B cell (primary cell): ENCODE measurements around the gene MSLN. TPM values are rescaled to one million over a fixed set of nuclear protein-coding genes. Genes with fewer than 3 reads are reported as not detected.
A peak's percentile ranks its signal among the peaks of the same experiment; 100 is the strongest.

ENCODE experiments used
- ATAC-seq: fragments of 200-7000 bp; cut with Tn5 transposase; one replicate; pipeline ENCODE4 v1.10.0; 2021; ENCODE audit warnings: low read depth, mild to moderate bottlenecking, moderate number of reproducible peaks, moderate library complexity
- CTCF ChIA-PET: fragments of 350-600 bp; sonication (Branson Sonifier 250); formaldehyde crosslinking; loops from one replicate; lab custom pipeline; 2021; ENCODE audit warnings: antibody characterized with exemption, inconsistent platforms; lab: Charles Lee
- POLR2A ChIA-PET: fragments of 350-600 bp; sonication (Branson Sonifier 250); formaldehyde crosslinking; loops from one replicate; lab custom pipeline; 2021; ENCODE audit warnings: antibody characterized with exemption; lab: Charles Lee
- DNase-seq: peaks from one replicate; pipeline ENCODE4 v3.0.0; 2013
- H2AFZ ChIP-seq: 2 replicates; pipeline ENCODE4 v1.6.1; 2012; ENCODE audit warnings: mild to moderate bottlenecking, low read depth, low read length; ENCODE audit not compliant: insufficient read depth, poor library complexity, severe bottlenecking
- H3K27ac ChIP-seq, 2 donors: 1 replicate in 1 of 2; 2 replicates in 1 of 2; pipeline ENCODE4 v1.5.1; 2012 to 2013; ENCODE audit warnings: low read length in 2 of 2, mild to moderate bottlenecking in 2 of 2, moderate library complexity in 1 of 2
- H3K27me3 ChIP-seq, 4 experiments: fragments of 200-600 bp in 1 of 4; sonication (generic) in 1 of 4; replicated peaks in 1 of 4; 1 replicate in 2 of 4; 2 replicates in 2 of 4; pipeline versions ENCODE4 v1.6.1 to v1.7.0; 2013 to 2016; ENCODE audit warnings: low read length in 3 of 4, mild to moderate bottlenecking in 2 of 4, mixed read lengths in 1 of 4, moderate library complexity in 1 of 4; ENCODE audit not compliant: insufficient read depth in 4 of 4, control insufficient read depth in 3 of 4; ENCODE audit errors: control extremely low read depth in 1 of 4
- H3K36me3 ChIP-seq, 2 experiments: replicated peaks in 1 of 2; 1 replicate in 1 of 2; 2 replicates in 1 of 2; pipeline versions ENCODE4 v1.6.1 to v1.7.1; 2013; ENCODE audit warnings: low read length in 1 of 2; ENCODE audit not compliant: insufficient read depth in 2 of 2, control insufficient read depth in 1 of 2; ENCODE audit errors: control extremely low read depth in 1 of 2, extremely low read depth in 1 of 2
- H3K4me1 ChIP-seq, 2 donors: fragments of 200-600 bp in 1 of 2; sonication (generic) in 1 of 2; 1 replicate in 1 of 2; 2 replicates in 1 of 2; pipeline versions ENCODE4 v1.5.1 to v1.6.1; 2013 to 2017; ENCODE audit warnings: low read length in 2 of 2; ENCODE audit not compliant: control insufficient read depth in 2 of 2, insufficient read depth in 2 of 2
- H3K4me2 ChIP-seq: replicated peaks from 2 replicates; pipeline ENCODE3; 2012; ENCODE audit warnings: mild to moderate bottlenecking, low read depth, low read length; ENCODE audit not compliant: poor library complexity, severe bottlenecking
- H3K4me3 ChIP-seq, 5 experiments: fragments of 200-600 bp in 1 of 5; sonication (generic) in 1 of 5; 1 replicate in 3 of 5; 2 replicates in 2 of 5; pipeline versions ENCODE4 v1.5.1 to v1.7.0; 2011 to 2016; ENCODE audit warnings: low read length in 4 of 5, mild to moderate bottlenecking in 4 of 5, low read depth in 2 of 5, control low read depth in 1 of 5, moderate library complexity in 1 of 5; ENCODE audit not compliant: insufficient read depth in 1 of 5; ENCODE audit errors: control extremely low read depth in 1 of 5, extremely low read depth in 1 of 5
- H3K79me2 ChIP-seq: fragments of 200-600 bp; sonication (generic); one replicate; pipeline ENCODE4 v1.6.0; 2016; ENCODE audit warnings: low read length; ENCODE audit not compliant: control insufficient read depth, insufficient read depth
- H3K9ac ChIP-seq: fragments of 200-600 bp; sonication (generic); 2 replicates; pipeline ENCODE4 v1.6.1; 2017; ENCODE audit warnings: mild to moderate bottlenecking, low read length, moderate library complexity
- H3K9me3 ChIP-seq, 3 donors: one replicate each; pipeline versions ENCODE4 v1.6.1 to v1.7.1; 2013; ENCODE audit warnings: low read length in 2 of 3; ENCODE audit not compliant: control insufficient read depth in 2 of 3, insufficient read depth in 1 of 3; ENCODE audit errors: control extremely low read depth in 1 of 3
- H4K20me1 ChIP-seq: 2 replicates; pipeline ENCODE4 v1.6.0; 2012; ENCODE audit warnings: mild to moderate bottlenecking, low read length; ENCODE audit not compliant: insufficient read depth, control insufficient read depth, poor library complexity, severe bottlenecking
- H3K27ac Mint-ChIP-seq: one replicate; pipeline ENCODE4 v1.8.0; 2021; ENCODE audit warnings: mixed read lengths
- H3K27me3 Mint-ChIP-seq: one replicate; pipeline ENCODE4 v1.8.0; 2021; ENCODE audit warnings: mixed read lengths
- H3K4me1 Mint-ChIP-seq: one replicate; pipeline ENCODE4 v1.8.0; 2021; ENCODE audit warnings: mixed read lengths
- H3K4me3 Mint-ChIP-seq: one replicate; pipeline ENCODE4 v1.8.0; 2021; ENCODE audit warnings: mixed read lengths
- H3K9me3 Mint-ChIP-seq: one replicate; pipeline ENCODE4 v1.8.0; 2022; ENCODE audit warnings: mixed read lengths; ENCODE audit not compliant: insufficient read depth
- EZH2 ChIP-seq: IDR thresholded peaks from 2 replicates; pipeline ENCODE4 v1.6.1; 2012; ENCODE audit warnings: borderline replicate concordance, low read depth, mild to moderate bottlenecking, moderate library complexity, low read length; ENCODE audit not compliant: insufficient read depth, poor library complexity, severe bottlenecking
- WGBS: methylation state at CpG from one replicate; pipeline ENCODE4 v1.1.5; 2013; ENCODE audit warnings: missing lambda C conversion rate; ENCODE audit not compliant: insufficient coverage; 5-methylcytosine and 5-hydroxymethylcytosine counted together
- intact Hi-C: fragments of 100-400 bp; cut with micrococcal nuclease; formaldehyde crosslinking; loops from one replicate; pipeline ENCODE4 v1.10.0; 2022
- polyA plus RNA-seq: library from polyadenylated mRNA; depleted of rRNA; stranded (reverse); fragments of >200 nt; gene quantifications from 2 replicates; pipeline ENCODE4 v1.2.3, GENCODE V29; 2012
- total RNA-seq, 2 donors: library from RNA; stranded (reverse); fragments of 120-200 nt in 1 of 2; gene quantifications; 1 replicate in 1 of 2; 2 replicates in 1 of 2; pipeline versions ENCODE4 v1.2.3 to v1.2.4, GENCODE V29; 2013 to 2022
- TF ChIP-seq, protein P1 (sequence below): fragments of 200-600 bp; IDR thresholded peaks from one replicate; pipeline ENCODE4 v1.8.0; 2022; ENCODE audit warnings: antibody characterized with exemption, mild to moderate bottlenecking

The MSLN gene
- total and polyA plus RNA-seq, 2 donors (not counting 1 experiment from before 2014, with no cell fraction given) = not detected

DNA sequence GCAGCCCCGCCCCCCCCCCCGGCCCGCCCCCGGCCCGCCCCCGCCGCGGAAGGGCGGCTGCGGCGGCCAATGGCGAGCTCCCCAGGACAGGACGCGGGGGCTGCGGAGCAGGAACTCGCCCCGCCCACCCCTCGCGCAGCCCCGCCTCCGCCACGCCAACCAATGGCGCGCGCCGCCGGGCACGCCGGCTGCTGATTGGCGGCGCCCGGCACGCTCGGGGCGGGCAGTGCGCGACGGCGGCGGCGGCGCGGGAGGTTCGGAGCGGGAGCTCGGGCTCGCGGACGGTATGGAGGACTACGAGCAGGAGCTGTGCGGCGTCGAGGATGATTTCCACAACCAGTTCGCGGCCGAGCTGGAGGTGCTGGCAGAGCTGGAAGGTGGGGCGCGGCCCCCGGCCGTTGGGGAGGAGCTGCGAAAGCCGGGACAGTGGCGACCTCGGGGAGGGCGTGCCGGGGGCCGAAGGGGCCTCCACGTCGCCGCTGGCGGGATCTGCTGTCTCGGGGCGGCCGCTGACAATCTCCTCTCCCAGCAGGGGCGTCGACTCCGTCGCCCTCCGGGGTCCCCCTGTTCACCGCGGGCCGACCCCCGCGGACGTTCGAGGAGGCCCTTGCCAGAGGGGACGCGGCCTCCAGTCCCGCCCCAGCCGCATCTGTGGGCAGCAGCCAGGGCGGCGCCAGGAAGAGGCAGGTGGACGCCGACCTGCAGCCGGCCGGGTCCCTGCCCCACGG lies 28.0 kb downstream of the MSLN start, which contains the start of gene CHTF18:
TSS of gene CHTF18 (plus strand) at position 222 of the 728 bp plus-strand sequence. CDS start at position 287, 65 bp downstream.
- H3K9me3 ChIP-seq = no peaks in the 10 kb centered on the region
- Mint-ChIP-seq H3K4me1 (peaks cover 7% of the 10 kb centered on the region), H3K4me3 (peak within 1 kb of the TSS; percentile 86), H3K9me3 (no peaks in the 10 kb centered on the region), H3K27me3 (no peaks in the 10 kb centered on the region), H3K27ac (peak within 1 kb of the TSS; percentile 76)
- H3K4me3 ChIP-seq = peak within 1 kb of the TSS; percentile 15 to 86 (median 81)
- WGBS = under 1% methylated on average over 97 of the region's 97 CpGs
- H3K9ac ChIP-seq = peak within 1 kb of the TSS; percentile 92
- no peaks in the 10 kb centered on the region for H3K27me3 ChIP-seq
- ATAC-seq (peak; percentile 97), DNase-seq (peak; percentile 94)
- H3K27ac ChIP-seq = peak within 1 kb of the TSS in 1 of 2 donors; percentile 68
- H2AFZ ChIP-seq = peak within 1 kb of the TSS; percentile 94
- CTCF ChIA-PET = interaction anchor here (1.2 to 7.4 kb wide), 2 partner anchors 39 to 76 kb away, joined by 4 to 94 read pairs; partner anchors contain the start of gene METRN
- H3K4me2 ChIP-seq = peak within 1 kb of the TSS; percentile 100
- TF ChIP-seq, protein P1, sequence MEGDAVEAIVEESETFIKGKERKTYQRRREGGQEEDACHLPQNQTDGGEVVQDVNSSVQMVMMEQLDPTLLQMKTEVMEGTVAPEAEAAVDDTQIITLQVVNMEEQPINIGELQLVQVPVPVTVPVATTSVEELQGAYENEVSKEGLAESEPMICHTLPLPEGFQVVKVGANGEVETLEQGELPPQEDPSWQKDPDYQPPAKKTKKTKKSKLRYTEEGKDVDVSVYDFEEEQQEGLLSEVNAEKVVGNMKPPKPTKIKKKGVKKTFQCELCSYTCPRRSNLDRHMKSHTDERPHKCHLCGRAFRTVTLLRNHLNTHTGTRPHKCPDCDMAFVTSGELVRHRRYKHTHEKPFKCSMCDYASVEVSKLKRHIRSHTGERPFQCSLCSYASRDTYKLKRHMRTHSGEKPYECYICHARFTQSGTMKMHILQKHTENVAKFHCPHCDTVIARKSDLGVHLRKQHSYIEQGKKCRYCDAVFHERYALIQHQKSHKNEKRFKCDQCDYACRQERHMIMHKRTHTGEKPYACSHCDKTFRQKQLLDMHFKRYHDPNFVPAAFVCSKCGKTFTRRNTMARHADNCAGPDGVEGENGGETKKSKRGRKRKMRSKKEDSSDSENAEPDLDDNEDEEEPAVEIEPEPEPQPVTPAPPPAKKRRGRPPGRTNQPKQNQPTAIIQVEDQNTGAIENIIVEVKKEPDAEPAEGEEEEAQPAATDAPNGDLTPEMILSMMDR = no peak
- no peak for TF ChIP-seq EZH2
- H3K36me3 ChIP-seq = peaks cover 0 to 8% of the 10 kb centered on the region in 2 experiments
- H4K20me1 ChIP-seq = peaks cover 31% of the 10 kb centered on the region
- POLR2A ChIA-PET = interaction anchor here (0.5 to 1.1 kb wide), 2 partner anchors 48 to 257 kb away, joined by 3 read pairs; partner anchors contain the start of gene CIAO3
- peaks cover 11% of the 10 kb centered on the region for H3K79me2 ChIP-seq
- H3K4me1 ChIP-seq = peaks cover 13 to 24% of the 10 kb centered on the region in 2 donors
- intact Hi-C loops = loop anchor here (1.0 kb wide), 3 partner anchors 19 to 61 kb away; partner anchors contain the start of gene HAGHL
